Testis (tissue), 3 donors: Measurements from ENCODE around the gene ZNF780B. TPM values are rescaled to one million over a fixed set of nuclear protein-coding genes. Genes with fewer than 3 reads are reported as not detected.
A peak's percentile ranks its signal among the peaks of the same experiment; 100 is the strongest.

ENCODE experiments used
- DNase-seq: peaks from one replicate; pipeline ENCODE4 v3.0.0-alpha.2; 2019
- H3K27ac ChIP-seq, 2 donors: fragments of 200-600 bp; sonication (generic); one replicate each; pipeline ENCODE4 v1.5.1; 2019
- H3K27me3 ChIP-seq: fragments of 200-600 bp; sonication (generic); one replicate; pipeline ENCODE4 v1.5.1; 2019
- H3K36me3 ChIP-seq: fragments of 200-600 bp; sonication (generic); one replicate; pipeline ENCODE4 v1.5.1; 2017; ENCODE audit warnings: low read depth; ENCODE audit errors: missing control alignments
- H3K4me1 ChIP-seq: fragments of 200-600 bp; sonication (generic); one replicate; pipeline ENCODE4 v1.5.1; 2019
- H3K4me3 ChIP-seq, 2 donors: fragments of 200-600 bp; sonication (generic); one replicate each; pipeline ENCODE4 v1.5.1; 2017 to 2019
- H3K9me3 ChIP-seq: fragments of 200-600 bp; sonication (generic); one replicate; pipeline ENCODE4 v1.5.1; 2017
- CTCF ChIP-seq, 3 experiments: fragments of 450-650 bp in 2 of 3; fragments of 200-600 bp in 1 of 3; sonication (generic) in 1 of 3; IDR thresholded peaks; one replicate each; pipeline ENCODE4 v1.5.1; 2016 to 2019; ENCODE audit warnings: antibody characterized with exemption in 3 of 3, mild to moderate bottlenecking in 2 of 3, moderate library complexity in 1 of 3
- POLR2A ChIP-seq: fragments of 450-650 bp; IDR thresholded peaks from one replicate; pipeline ENCODE4 v1.6.1; 2017; ENCODE audit warnings: antibody characterized with exemption, mild to moderate bottlenecking, moderate library complexity
- WGBS, 2 donors: methylation state at CpG; one replicate each; pipeline ENCODE4 v1.1.5; 2018; 5-methylcytosine and 5-hydroxymethylcytosine counted together
- intact Hi-C: fragments of 100-400 bp; cut with DNase I; formaldehyde crosslinking; loops from one replicate; pipeline ENCODE4 v1.15.1; 2023; ENCODE audit warnings: low total_unique reads
- polyA plus RNA-seq: library from polyadenylated mRNA; stranded (reverse); fragments of 350-450 nt; fragmentation: Illumina TruSeq; extraction: RNeasy Lipid Tissue Mini Kit (QIAGEN cat#74804); gene quantifications from one replicate; pipeline ENCODE4 v1.2.3, GENCODE V29; 2014; ENCODE audit warnings: low read depth, low replicate concordance; ENCODE audit not compliant: insufficient read depth
- total RNA-seq, 2 donors: library from RNA; depleted of rRNA; stranded (reverse); fragments of >200 nt; gene quantifications; one replicate each; pipeline ENCODE4 v1.2.3, GENCODE V29; 2016

The ZNF780B gene
- total and polyA plus RNA-seq, 3 donors from 2014 or later = 5.0 to 18.6 (median 13.5) TPM

GRCh38 chr19:40006273-40006691, 49.7 kb downstream of the ZNF780B start:
- H3K4me1 ChIP-seq = no peaks in the 10 kb centered on the region
- H3K27ac ChIP-seq = no peak overlapping the region
- WGBS, 2 donors = 74 to 84% methylated on average over 1 of the region's 1 CpG
- no peaks in the 10 kb centered on the region for H3K9me3 ChIP-seq
- H3K36me3 ChIP-seq = no peaks in the 10 kb centered on the region
- no peak for TF ChIP-seq POLR2A
- TF ChIP-seq CTCF (IDR thresholded peaks at IDR 0.05) = no peak
- intact Hi-C loops = no loop called here
- no peaks in the 10 kb centered on the region for H3K27me3 ChIP-seq
- H3K4me3 ChIP-seq = no peak overlapping the region
- DNase-seq = no peak

GRCh38 chr19:40005691-40006272, 50.2 kb downstream of the ZNF780B start:
- DNase-seq = no peak
- intact Hi-C loops = no loop called here
- Histone ChIP-seq H3K4me1 (no peaks in the 10 kb centered on the region), H3K27ac (no peak overlapping the region), H3K36me3 (no peaks in the 10 kb centered on the region), H3K4me3 (no peak overlapping the region), H3K27me3 (no peaks in the 10 kb centered on the region), H3K9me3 (no peaks in the 10 kb centered on the region)
- 89 to 90% methylated on average over 4 of the region's 4 CpGs for WGBS, 2 donors
- TF ChIP-seq POLR2A = no peak
- no peak for TF ChIP-seq CTCF (IDR thresholded peaks at IDR 0.05)

- Histone ChIP-seq H3K4me1 (peaks cover 4% of the 10 kb centered on the region), H3K27me3 (no peaks in the 10 kb centered on the region), H3K9me3 (no peaks in the 10 kb centered on the region), H3K4me3 (no peak overlapping the region), H3K36me3 (no peaks in the 10 kb centered on the region), H3K27ac (no peak overlapping the region)
- no peak for DNase-seq
- WGBS, 2 donors = 91 to 96% methylated on average over 4 of the region's 4 CpGs
- intact Hi-C loops = no loop called here
- TF ChIP-seq POLR2A (no peak), CTCF (IDR thresholded peaks at IDR 0.05) (no peak)
Observed at GRCh38 chr19:39998501-39998900, 57.5 kb downstream of the ZNF780B start.

GRCh38 chr19:39997638-39998216, 58.3 kb downstream of the ZNF780B start:
- intact Hi-C loops = no loop called here
- WGBS, 2 donors = 52 to 66% methylated on average over 5 of the region's 5 CpGs
- Histone ChIP-seq H3K9me3 (no peaks in the 10 kb centered on the region), H3K4me1 (peaks cover 4% of the 10 kb centered on the region), H3K4me3 (peak overlapping the region; percentile 69 to 74), H3K27ac (peak overlapping the region; percentile 66 to 78), H3K36me3 (no peaks in the 10 kb centered on the region), H3K27me3 (no peaks in the 10 kb centered on the region)
- peak; percentile 23 for DNase-seq
- TF ChIP-seq POLR2A = no peak
- no peak for TF ChIP-seq CTCF (IDR thresholded peaks at IDR 0.05)
